GM21529 (cell line): ENCODE measurements around the gene TCEAL2.
"Not testable (repeated sequence)": the region's sequence is repeated elsewhere in the genome, so short reads cannot be mapped to it uniquely, and the experiment has no call there.

Experiments
- ATAC-seq: cut with Tn5 transposase; IDR thresholded peaks from one replicate; pipeline ENCODE4 v1.9.1; 2021; ENCODE audit not compliant: unreplicated experiment

Gene TCEAL2

GRCh38 chrX:102125436-102125835 is at the start of gene TCEAL2:
TCEAL2 (plus strand) TSS chrX:102125679; CDS start chrX:102126831, 1,152 bp downstream.
- not testable (repeated sequence) for ATAC-seq

- ATAC-seq: no peak
Measured at GRCh38 chrX:102077426-102077825, 48.1 kb upstream of the TCEAL2 start.

- ATAC-seq: no peak
Measured at GRCh38 chrX:102085706-102086105, 39.8 kb upstream of the TCEAL2 start.

GRCh38 chrX:102113367-102113766 is 12.1 kb upstream of the TCEAL2 start:
- ATAC-seq: no peak

- ATAC-seq: no peak
Measured at GRCh38 chrX:102115748-102116147, 9.7 kb upstream of the TCEAL2 start.

GRCh38 chrX:102125014-102125413 is 465 bp upstream of the TCEAL2 start:
- ATAC-seq: not testable (repeated sequence)

GRCh38 chrX:102126080-102126818 is 770 bp downstream of the TCEAL2 start:
- not testable (repeated sequence) for ATAC-seq

GRCh38 chrX:102126863-102127262 is 1.4 kb downstream of the TCEAL2 start:
- ATAC-seq: no peak

- no peak for ATAC-seq
Measured at GRCh38 chrX:102129473-102129872, 4.0 kb downstream of the TCEAL2 start.

- ATAC-seq: no peak
Measured at GRCh38 chrX:102138064-102138463, 12.6 kb downstream of the TCEAL2 start.

GRCh38 chrX:102140876-102141275 is 15.4 kb downstream of the TCEAL2 start:
- ATAC-seq: not testable (repeated sequence)

GRCh38 chrX:102141631-102142030 is 16.2 kb downstream of the TCEAL2 start:
- ATAC-seq: not testable (repeated sequence)

GRCh38 chrX:102142274-102142673 is 16.8 kb downstream of the TCEAL2 start, which contains the start of gene TCEAL6:
TCEAL6 (minus strand) TSS chrX:102142481.
- ATAC-seq: not testable (repeated sequence)

- ATAC-seq: no peak
Measured at GRCh38 chrX:102154218-102154860, 28.9 kb downstream of the TCEAL2 start.

- ATAC-seq: peak; percentile 42
Measured at GRCh38 chrX:102154900-102155805, 29.7 kb downstream of the TCEAL2 start.

- peak; percentile 96 for ATAC-seq
Measured at GRCh38 chrX:102155806-102156179, 30.3 kb downstream of the TCEAL2 start, which contains the start of gene BEX5. BEX5 (minus strand) TSS chrX:102155977; CDS start chrX:102154265, 1,712 bp downstream.
